Ishikawa (cell line): ENCODE data around the gene PHF2.

Experiments used
- CEBPB ChIP-seq: IDR thresholded peaks from 2 replicates; pipeline ENCODE4 v1.6.1; 2012
- CREB1 ChIP-seq: IDR thresholded peaks from 2 replicates; pipeline ENCODE4 v1.6.1; 2012; ENCODE audit warnings: low read depth
- EP300 ChIP-seq: IDR thresholded peaks from 2 replicates; pipeline ENCODE4 v1.6.1; 2012; ENCODE audit warnings: borderline replicate concordance
- NFIC ChIP-seq: IDR thresholded peaks from 2 replicates; pipeline ENCODE4 v1.6.1; 2012
- RAD21 ChIP-seq: IDR thresholded peaks from 2 replicates; pipeline ENCODE4 v1.6.1; 2012; ENCODE audit warnings: low read depth
- TAF1 ChIP-seq: IDR thresholded peaks from 2 replicates; pipeline ENCODE4 v1.6.1; 2012; ENCODE audit warnings: low read depth, mild to moderate bottlenecking
- TEAD4 ChIP-seq: IDR thresholded peaks from 2 replicates; pipeline ENCODE4 v1.6.1; 2012
- YY1 ChIP-seq: IDR thresholded peaks from 2 replicates; pipeline ENCODE4 v1.6.1; 2012; ENCODE audit warnings: low read depth
- ZBTB7A ChIP-seq: IDR thresholded peaks from 2 replicates; pipeline ENCODE4 v1.6.1; 2012; ENCODE audit warnings: low read depth
- TF ChIP-seq, protein P1 (sequence below): IDR thresholded peaks from 2 replicates; pipeline ENCODE4 v1.6.1; 2012; ENCODE audit warnings: low read depth, mild to moderate bottlenecking

DNA sequence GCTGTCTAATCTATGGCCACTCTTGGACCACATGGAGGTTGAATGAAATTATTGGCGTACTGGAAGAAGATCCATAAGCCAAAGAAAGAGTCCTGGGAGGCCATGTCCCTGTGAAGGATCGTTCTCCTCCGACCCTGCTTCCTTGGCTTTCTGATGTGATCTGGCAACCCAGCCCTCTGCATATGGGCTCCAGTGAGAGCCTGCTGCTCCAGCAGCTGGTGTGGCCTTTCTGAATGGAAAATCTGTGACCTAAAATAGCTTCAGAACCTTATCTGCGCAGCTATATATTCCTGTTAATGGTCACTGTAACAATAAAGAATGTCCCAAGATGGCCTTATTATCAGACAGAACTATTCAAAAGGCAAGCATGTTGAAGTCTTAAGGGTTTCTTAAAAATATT, 40.2 kb upstream of the PHF2 start:
- no peak for TF ChIP-seq YY1
- TF ChIP-seq CEBPB: no peak
- TF ChIP-seq TAF1: no peak
- TF ChIP-seq RAD21: no peak
- no peak for TF ChIP-seq TEAD4
- no peak for TF ChIP-seq EP300
- TF ChIP-seq NFIC: no peak
- TF ChIP-seq, protein P1, sequence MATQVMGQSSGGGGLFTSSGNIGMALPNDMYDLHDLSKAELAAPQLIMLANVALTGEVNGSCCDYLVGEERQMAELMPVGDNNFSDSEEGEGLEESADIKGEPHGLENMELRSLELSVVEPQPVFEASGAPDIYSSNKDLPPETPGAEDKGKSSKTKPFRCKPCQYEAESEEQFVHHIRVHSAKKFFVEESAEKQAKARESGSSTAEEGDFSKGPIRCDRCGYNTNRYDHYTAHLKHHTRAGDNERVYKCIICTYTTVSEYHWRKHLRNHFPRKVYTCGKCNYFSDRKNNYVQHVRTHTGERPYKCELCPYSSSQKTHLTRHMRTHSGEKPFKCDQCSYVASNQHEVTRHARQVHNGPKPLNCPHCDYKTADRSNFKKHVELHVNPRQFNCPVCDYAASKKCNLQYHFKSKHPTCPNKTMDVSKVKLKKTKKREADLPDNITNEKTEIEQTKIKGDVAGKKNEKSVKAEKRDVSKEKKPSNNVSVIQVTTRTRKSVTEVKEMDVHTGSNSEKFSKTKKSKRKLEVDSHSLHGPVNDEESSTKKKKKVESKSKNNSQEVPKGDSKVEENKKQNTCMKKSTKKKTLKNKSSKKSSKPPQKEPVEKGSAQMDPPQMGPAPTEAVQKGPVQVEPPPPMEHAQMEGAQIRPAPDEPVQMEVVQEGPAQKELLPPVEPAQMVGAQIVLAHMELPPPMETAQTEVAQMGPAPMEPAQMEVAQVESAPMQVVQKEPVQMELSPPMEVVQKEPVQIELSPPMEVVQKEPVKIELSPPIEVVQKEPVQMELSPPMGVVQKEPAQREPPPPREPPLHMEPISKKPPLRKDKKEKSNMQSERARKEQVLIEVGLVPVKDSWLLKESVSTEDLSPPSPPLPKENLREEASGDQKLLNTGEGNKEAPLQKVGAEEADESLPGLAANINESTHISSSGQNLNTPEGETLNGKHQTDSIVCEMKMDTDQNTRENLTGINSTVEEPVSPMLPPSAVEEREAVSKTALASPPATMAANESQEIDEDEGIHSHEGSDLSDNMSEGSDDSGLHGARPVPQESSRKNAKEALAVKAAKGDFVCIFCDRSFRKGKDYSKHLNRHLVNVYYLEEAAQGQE: no peak
- TF ChIP-seq CREB1: no peak
- TF ChIP-seq ZBTB7A: no peak
